ENCODE data around the gene BBS7. TPM values are rescaled to one million over a fixed set of nuclear protein-coding genes. Genes with fewer than 3 reads are reported as not detected.

The BBS7 gene, protein sequence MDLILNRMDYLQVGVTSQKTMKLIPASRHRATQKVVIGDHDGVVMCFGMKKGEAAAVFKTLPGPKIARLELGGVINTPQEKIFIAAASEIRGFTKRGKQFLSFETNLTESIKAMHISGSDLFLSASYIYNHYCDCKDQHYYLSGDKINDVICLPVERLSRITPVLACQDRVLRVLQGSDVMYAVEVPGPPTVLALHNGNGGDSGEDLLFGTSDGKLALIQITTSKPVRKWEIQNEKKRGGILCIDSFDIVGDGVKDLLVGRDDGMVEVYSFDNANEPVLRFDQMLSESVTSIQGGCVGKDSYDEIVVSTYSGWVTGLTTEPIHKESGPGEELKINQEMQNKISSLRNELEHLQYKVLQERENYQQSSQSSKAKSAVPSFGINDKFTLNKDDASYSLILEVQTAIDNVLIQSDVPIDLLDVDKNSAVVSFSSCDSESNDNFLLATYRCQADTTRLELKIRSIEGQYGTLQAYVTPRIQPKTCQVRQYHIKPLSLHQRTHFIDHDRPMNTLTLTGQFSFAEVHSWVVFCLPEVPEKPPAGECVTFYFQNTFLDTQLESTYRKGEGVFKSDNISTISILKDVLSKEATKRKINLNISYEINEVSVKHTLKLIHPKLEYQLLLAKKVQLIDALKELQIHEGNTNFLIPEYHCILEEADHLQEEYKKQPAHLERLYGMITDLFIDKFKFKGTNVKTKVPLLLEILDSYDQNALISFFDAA
- 13.5 to 17.9 TPM (median 14.6 TPM) in 5 replicates for total RNA-seq (2022; extraction: Qiagen RNA extraction; ENCODE audit: low read depth)

DNA sequence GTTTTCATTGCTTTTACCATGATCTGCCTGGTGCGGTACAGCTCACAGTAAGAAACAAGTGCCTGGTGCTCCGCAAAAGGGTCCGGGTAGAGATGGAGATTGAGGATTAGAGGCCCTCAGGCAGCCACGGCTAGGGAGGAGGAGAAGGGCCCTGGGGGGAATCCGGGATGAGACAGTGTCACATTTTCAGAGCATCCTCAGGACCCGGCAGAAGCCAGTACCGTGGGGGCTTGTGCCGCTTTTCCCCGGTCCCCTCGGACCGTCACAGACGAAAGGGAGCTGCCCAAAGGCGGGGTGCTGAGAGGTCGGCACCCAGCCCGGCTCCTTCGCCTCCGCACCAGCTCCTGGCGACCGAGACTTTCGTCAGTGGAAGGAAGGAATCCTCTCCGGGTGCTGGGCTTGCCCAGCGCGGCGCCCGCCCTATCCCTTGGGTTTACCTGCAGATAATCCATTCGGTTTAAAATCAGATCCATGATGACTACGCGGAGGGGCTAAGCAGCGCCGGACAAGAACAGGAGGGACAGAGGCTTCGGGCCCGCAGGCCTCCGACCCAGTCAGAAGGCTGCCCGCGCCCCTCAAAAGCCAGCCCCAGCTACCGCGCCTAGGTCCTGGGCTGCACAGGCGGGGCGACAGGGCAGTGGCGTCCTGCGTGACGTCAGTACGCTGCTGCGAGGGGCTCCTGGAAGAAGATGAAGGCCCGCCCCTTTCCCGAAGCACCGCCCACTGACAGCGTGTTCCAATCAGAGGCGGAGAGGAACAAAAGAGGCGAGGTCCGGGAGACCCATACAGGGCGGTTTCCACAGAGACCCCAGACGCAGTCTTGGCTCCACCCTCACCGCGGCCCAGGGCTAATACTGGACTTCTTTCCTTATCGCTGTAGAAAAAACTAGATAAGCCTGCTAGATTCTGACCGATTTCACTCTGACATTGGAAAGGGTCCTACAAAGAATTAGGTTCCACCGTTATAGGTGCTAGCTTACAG lies at the start of gene BBS7:
BBS7 (minus strand) TSS at position 634 of the 982 bp plus-strand sequence; CDS start at position 473, 161 bp downstream.

DNA sequence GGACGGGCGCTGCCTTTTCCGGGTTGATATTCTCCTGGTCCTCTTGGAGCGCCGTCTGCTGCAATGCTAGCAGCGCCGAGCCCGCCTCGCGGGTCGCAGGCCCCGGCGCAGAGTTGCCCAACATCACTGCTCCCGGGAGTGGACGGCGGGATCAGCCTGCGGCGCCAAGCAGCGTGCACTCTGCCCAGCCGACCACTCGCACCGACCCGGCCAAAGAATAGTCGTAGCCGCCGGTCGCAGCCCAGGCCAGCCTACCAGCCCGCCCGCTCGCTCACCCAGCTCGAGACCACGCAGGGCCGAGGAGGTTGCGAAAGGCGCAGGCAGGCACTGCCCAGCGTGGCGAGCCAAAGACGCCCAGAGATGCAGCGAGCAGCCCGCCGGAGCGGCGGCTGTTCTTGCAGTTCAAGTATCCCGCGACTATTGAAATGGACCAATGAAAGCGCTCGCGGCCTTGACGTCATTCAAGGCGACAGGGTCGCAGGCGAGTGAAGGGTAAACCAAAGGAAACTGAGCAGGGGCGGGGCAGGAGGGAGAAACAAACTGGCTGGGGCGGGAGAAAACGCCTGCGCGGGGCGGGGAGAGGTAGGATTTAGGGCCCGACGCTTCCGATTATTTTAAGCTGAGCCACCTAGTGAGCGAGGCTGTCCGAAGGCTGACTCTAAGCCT lies 46.6 kb downstream of the BBS7 start, which contains the start of gene CCNA2:
CCNA2 (minus strand) TSS at position 379 of the 666 bp plus-strand sequence; CDS start at position 124, 255 bp downstream.

DNA sequence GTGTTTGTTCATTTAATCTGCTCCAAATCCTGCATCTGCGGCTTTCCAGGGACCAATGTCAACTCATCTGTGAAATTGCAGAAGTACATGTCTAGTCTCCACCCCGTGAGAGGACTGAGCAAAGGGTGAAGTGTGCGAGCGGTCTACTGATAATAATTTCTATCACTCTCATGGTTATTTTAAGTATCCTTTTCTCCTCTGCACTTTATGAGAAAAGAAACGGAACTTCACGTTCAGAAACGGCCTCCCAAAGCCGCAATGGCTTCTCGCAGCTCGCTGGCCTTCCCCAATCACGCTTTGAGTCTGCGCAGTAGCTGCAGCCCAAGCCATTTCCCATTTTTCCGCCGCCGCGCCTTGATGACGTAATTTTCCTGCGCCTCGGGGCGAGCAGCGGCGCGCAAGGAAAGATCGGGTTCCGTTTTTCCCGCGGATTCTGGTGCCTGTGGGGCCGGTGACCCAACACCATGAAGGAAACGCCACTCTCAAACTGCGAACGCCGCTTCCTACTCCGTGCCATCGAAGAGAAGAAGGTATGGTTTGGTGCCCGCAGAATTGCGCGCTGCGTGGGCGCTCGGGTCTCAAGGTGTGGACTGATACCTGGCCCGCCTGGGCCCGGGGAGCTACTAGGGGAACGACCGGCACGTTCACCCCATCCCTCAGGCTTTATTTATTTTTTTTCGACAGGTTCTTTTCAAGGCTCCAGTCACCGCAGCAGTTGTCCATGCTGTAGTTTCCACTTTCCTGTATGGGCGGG lies 69.1 kb downstream of the BBS7 start, which contains the start of gene EXOSC9:
EXOSC9 (plus strand) TSS at position 363 of the 754 bp plus-strand sequence; CDS start at position 465, 102 bp downstream.

Other genes with a start within 250 kb of the BBS7 start
- gene ANXA5, start 173.5 kb downstream of the BBS7 start, total RNA-seq (2022; extraction: Qiagen RNA extraction; ENCODE audit: low read depth): 469 to 560 TPM (median 495 TPM) in 5 replicates
- gene SMIM43, start 105.3 kb downstream of the BBS7 start, total RNA-seq (2022; extraction: Qiagen RNA extraction; ENCODE audit: low read depth): 0.19 to 0.45 TPM (median 0.34 TPM) in 5 replicates
- gene EXOSC9, start 69.2 kb downstream of the BBS7 start, total RNA-seq (2022; extraction: Qiagen RNA extraction; ENCODE audit: low read depth): 29.4 to 36.6 TPM (median 33.5 TPM) in 5 replicates
- 43.5 to 55.0 TPM (median 51.9 TPM) in 5 replicates for gene CCNA2, start 46.6 kb downstream of the BBS7 start, total RNA-seq (2022; extraction: Qiagen RNA extraction; ENCODE audit: low read depth)
- gene TRPC3, start 81.6 kb upstream of the BBS7 start, total RNA-seq (2022; extraction: Qiagen RNA extraction; ENCODE audit: low read depth): 0.04 to 0.07 TPM in 2 of 5 replicates, not detected in the others

Measured in A549 treated with DMSO at 1 μM for 4 hours (cell line).